ENCODE measurements around the gene UBAP2L. TPM values are rescaled to one million over a fixed set of nuclear protein-coding genes. Genes with fewer than 3 reads are reported as not detected.
"Not testable (repeated sequence)": the region's sequence is repeated elsewhere in the genome, so short reads cannot be mapped to it uniquely, and the experiment has no call there.

The UBAP2L gene
- total RNA-seq, 1 donor from 2014 or later, result 218 TPM

DNA sequence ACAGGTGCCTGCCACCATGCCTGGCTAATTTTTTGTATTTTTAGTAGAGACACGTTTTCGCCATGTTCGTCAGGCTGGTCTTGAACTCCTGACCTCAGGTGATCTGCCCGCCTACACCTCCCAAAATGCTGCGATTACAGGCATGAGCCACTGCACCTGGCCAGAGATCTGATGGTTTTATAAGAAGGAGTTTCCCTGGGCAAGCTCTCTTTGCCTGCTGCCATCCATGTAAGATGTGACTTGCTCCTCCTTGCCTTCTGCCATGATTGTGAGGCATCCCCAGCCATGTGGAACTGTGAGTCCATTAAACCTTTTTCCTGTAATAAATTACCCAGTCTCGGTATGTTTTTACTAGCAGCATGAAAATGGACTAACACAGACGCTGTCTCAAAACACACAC is 88.4 kb downstream of the UBAP2L start:
- not testable (repeated sequence) for H2AFZ ChIP-seq (ENCODE audit: low read depth, low read length); DNase-seq (ENCODE audit: low read depth); H3K9ac ChIP-seq (ENCODE audit: low read length); H4K20me1 ChIP-seq (ENCODE audit: insufficient read depth, low read length); FAIRE-seq; H3K27me3 Mint-ChIP-seq (ENCODE audit: low read depth, unreplicated experiment); H3K27ac Mint-ChIP-seq (ENCODE audit: unreplicated experiment); H3K4me3 ChIP-seq (ENCODE audit: insufficient read depth, low read depth, low read length); H3K4me3 Mint-ChIP-seq (ENCODE audit: unreplicated experiment); H3K4me2 ChIP-seq (ENCODE audit: low read length); H3K4me1 ChIP-seq (ENCODE audit: insufficient read depth, low read length); H3K36me3 ChIP-seq (ENCODE audit: insufficient read depth, low read length); H3K9me3 ChIP-seq (ENCODE audit: insufficient read depth, low read depth, low read length); H3K27me3 ChIP-seq (ENCODE audit: insufficient read depth, low read length); H3K36me3 Mint-ChIP-seq (ENCODE audit: low read depth, unreplicated experiment); H3K79me2 ChIP-seq (ENCODE audit: insufficient read depth, low read length); H3K27ac ChIP-seq (ENCODE audit: low read depth, low read length)
- Mint-ChIP-seq H3K9me3 (ENCODE audit: unreplicated experiment) (peaks cover 10% of the 10 kb centered on the region), H3K4me1 (ENCODE audit: low read depth, unreplicated experiment) (peaks cover 24% of the 10 kb centered on the region)

DNA sequence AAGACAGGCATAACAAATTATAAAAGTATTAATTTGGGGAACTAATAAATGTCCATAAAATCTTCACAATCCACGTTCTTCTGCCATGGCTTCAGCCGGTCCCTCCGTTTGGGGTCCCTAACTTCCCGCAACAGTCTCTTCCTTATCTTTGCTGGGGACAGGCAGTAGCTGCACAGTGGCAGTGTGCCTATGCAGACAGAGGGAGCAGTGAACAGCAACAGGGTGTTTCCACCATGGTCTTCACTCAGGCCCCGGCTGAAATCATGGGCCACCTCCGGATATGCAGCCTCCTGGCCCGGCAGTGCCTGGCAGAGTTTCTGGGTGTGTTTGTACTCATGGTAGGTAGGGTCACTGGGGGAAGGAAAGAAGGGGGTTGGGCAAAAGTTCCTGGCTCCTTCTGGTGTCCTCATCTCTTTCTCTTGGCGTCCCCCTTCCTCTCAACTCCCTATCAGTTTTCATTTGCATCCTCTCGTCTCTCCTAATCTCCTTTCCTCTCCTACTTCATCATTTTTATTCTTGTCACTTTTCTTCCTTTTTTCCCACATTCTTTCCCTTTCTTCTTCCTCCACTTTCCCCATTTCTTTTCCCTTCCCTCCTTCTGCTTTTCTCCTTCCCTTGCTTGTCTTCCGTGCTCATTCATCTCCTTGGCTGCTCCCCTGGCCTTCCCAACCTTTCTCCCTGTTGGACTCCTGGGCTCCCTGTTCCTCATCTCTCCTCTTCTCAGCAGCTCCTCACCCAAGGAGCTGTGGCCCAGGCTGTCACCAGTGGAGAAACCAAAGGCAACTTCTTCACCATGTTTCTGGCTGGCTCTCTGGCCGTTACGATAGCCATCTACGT is 91.7 kb downstream of the UBAP2L start:
- H3K36me3 Mint-ChIP-seq (ENCODE audit: low read depth, unreplicated experiment); H3K36me3 ChIP-seq (ENCODE audit: insufficient read depth, low read length); H3K4me1 ChIP-seq (ENCODE audit: insufficient read depth, low read length); H3K9me3 ChIP-seq (ENCODE audit: insufficient read depth, low read depth, low read length); DNase-seq (ENCODE audit: low read depth); H3K4me3 Mint-ChIP-seq (ENCODE audit: unreplicated experiment); H4K20me1 ChIP-seq (ENCODE audit: insufficient read depth, low read length); H3K27ac Mint-ChIP-seq (ENCODE audit: unreplicated experiment); H3K9ac ChIP-seq (ENCODE audit: low read length); H3K4me3 ChIP-seq (ENCODE audit: insufficient read depth, low read depth, low read length); H3K27me3 ChIP-seq (ENCODE audit: insufficient read depth, low read length); H3K4me1 Mint-ChIP-seq (ENCODE audit: low read depth, unreplicated experiment); H3K79me2 ChIP-seq (ENCODE audit: insufficient read depth, low read length); H3K4me2 ChIP-seq (ENCODE audit: low read length); FAIRE-seq; H3K27ac ChIP-seq (ENCODE audit: low read depth, low read length); H2AFZ ChIP-seq (ENCODE audit: low read depth, low read length): not testable (repeated sequence)
- Mint-ChIP-seq H3K9me3 (ENCODE audit: unreplicated experiment) (peaks cover 14% of the 10 kb centered on the region), H3K27me3 (ENCODE audit: low read depth, unreplicated experiment) (peaks cover 11% of the 10 kb centered on the region)

DNA sequence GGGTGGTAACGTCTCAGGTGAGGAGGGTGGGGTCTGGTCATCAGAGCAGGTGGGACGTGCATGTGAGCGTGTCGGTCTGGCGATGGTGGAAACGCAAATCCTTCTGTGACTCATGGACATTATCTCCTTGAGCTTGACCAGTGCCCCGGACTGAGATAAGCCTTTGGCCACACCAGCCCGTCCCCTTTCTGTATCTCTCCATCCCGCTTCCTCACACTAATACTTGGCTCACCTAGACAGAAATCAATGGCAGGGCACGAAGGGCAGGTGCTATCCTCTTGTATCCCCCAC is 92.3 kb downstream of the UBAP2L start:
- Histone ChIP-seq H4K20me1 (ENCODE audit: insufficient read depth, low read length) (no peaks in the 10 kb centered on the region), H3K4me3 (ENCODE audit: insufficient read depth, low read depth, low read length) (no peak overlapping the region), H3K9me3 (ENCODE audit: insufficient read depth, low read depth, low read length) (no peaks in the 10 kb centered on the region), H2AFZ (ENCODE audit: low read depth, low read length) (no peak overlapping the region), H3K9ac (ENCODE audit: low read length) (no peak overlapping the region), H3K27ac (ENCODE audit: low read depth, low read length) (no peak overlapping the region), H3K4me1 (ENCODE audit: insufficient read depth, low read length) (no peaks in the 10 kb centered on the region), H3K79me2 (ENCODE audit: insufficient read depth, low read length) (no peaks in the 10 kb centered on the region), H3K27me3 (ENCODE audit: insufficient read depth, low read length) (no peaks in the 10 kb centered on the region), H3K4me2 (ENCODE audit: low read length) (no peak overlapping the region), H3K36me3 (ENCODE audit: insufficient read depth, low read length) (no peaks in the 10 kb centered on the region)
- peaks cover 17% of the 10 kb centered on the region for H3K27me3 Mint-ChIP-seq (ENCODE audit: low read depth, unreplicated experiment)
- peaks cover 3% of the 10 kb centered on the region for H3K4me1 Mint-ChIP-seq (ENCODE audit: low read depth, unreplicated experiment)
- no peak overlapping the region for H3K4me3 Mint-ChIP-seq (ENCODE audit: unreplicated experiment)
- no peak overlapping the region for H3K27ac Mint-ChIP-seq (ENCODE audit: unreplicated experiment)
- no peak for FAIRE-seq
- TF ChIP-seq, protein P1, sequence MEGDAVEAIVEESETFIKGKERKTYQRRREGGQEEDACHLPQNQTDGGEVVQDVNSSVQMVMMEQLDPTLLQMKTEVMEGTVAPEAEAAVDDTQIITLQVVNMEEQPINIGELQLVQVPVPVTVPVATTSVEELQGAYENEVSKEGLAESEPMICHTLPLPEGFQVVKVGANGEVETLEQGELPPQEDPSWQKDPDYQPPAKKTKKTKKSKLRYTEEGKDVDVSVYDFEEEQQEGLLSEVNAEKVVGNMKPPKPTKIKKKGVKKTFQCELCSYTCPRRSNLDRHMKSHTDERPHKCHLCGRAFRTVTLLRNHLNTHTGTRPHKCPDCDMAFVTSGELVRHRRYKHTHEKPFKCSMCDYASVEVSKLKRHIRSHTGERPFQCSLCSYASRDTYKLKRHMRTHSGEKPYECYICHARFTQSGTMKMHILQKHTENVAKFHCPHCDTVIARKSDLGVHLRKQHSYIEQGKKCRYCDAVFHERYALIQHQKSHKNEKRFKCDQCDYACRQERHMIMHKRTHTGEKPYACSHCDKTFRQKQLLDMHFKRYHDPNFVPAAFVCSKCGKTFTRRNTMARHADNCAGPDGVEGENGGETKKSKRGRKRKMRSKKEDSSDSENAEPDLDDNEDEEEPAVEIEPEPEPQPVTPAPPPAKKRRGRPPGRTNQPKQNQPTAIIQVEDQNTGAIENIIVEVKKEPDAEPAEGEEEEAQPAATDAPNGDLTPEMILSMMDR (IDR thresholded peaks at IDR 0.05; ENCODE audit: insufficient read depth, low read depth, low read length), result no peak
- no peak for TF ChIP-seq EZH2 (IDR thresholded peaks at IDR 0.05; ENCODE audit: insufficient read depth, low read length)
- no peaks in the 10 kb centered on the region for H3K36me3 Mint-ChIP-seq (ENCODE audit: low read depth, unreplicated experiment)
- H3K9me3 Mint-ChIP-seq (ENCODE audit: unreplicated experiment), result peaks cover 18% of the 10 kb centered on the region
- no peak for DNase-seq (ENCODE audit: low read depth)

DNA sequence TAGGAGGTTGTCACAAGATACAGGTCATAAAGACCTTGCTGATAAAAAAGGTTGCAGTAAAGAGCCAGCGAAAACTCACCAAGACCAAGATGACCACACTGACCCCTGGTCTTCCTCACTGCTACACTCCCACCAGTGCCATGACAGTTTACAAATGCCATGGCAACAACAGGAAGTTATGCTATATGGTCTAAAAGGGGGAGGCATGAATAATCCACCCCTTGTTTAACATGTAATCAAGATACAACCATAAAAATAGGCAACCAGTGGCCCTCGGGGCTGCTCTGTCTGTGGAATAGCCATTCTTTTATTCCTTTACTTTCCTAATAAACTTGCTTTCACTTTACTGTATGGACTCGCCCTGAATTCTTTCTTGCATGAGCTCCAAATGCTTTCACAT is 93.5 kb downstream of the UBAP2L start:
- H3K4me1 ChIP-seq (ENCODE audit: insufficient read depth, low read length); DNase-seq (ENCODE audit: low read depth); FAIRE-seq; H3K27ac ChIP-seq (ENCODE audit: low read depth, low read length); H3K9me3 ChIP-seq (ENCODE audit: insufficient read depth, low read depth, low read length); H2AFZ ChIP-seq (ENCODE audit: low read depth, low read length); H3K36me3 ChIP-seq (ENCODE audit: insufficient read depth, low read length); H3K79me2 ChIP-seq (ENCODE audit: insufficient read depth, low read length); H3K36me3 Mint-ChIP-seq (ENCODE audit: low read depth, unreplicated experiment); H3K4me2 ChIP-seq (ENCODE audit: low read length); H3K4me3 Mint-ChIP-seq (ENCODE audit: unreplicated experiment); H4K20me1 ChIP-seq (ENCODE audit: insufficient read depth, low read length); H3K4me1 Mint-ChIP-seq (ENCODE audit: low read depth, unreplicated experiment); H3K27me3 ChIP-seq (ENCODE audit: insufficient read depth, low read length); H3K27ac Mint-ChIP-seq (ENCODE audit: unreplicated experiment); H3K9ac ChIP-seq (ENCODE audit: low read length); H3K4me3 ChIP-seq (ENCODE audit: insufficient read depth, low read depth, low read length): not testable (repeated sequence)
- Mint-ChIP-seq H3K9me3 (ENCODE audit: unreplicated experiment) (peaks cover 17% of the 10 kb centered on the region), H3K27me3 (ENCODE audit: low read depth, unreplicated experiment) (peaks cover 24% of the 10 kb centered on the region)
